GM21737 (cell line): ENCODE results near the gene TFAM.
"Not testable (repeated sequence)": the region's sequence is repeated elsewhere in the genome, so short reads cannot be mapped to it uniquely, and the experiment has no call there.

Experiments
- ATAC-seq: cut with Tn5 transposase; IDR thresholded peaks from one replicate; pipeline ENCODE4 v1.9.1; 2021; ENCODE audit warnings: mild to moderate bottlenecking, moderate library complexity; ENCODE audit not compliant: unreplicated experiment

TFAM gene

GRCh38 chr10:58372607-58373441 is 12.4 kb upstream of the TFAM start:
- no peak for ATAC-seq

DNA sequence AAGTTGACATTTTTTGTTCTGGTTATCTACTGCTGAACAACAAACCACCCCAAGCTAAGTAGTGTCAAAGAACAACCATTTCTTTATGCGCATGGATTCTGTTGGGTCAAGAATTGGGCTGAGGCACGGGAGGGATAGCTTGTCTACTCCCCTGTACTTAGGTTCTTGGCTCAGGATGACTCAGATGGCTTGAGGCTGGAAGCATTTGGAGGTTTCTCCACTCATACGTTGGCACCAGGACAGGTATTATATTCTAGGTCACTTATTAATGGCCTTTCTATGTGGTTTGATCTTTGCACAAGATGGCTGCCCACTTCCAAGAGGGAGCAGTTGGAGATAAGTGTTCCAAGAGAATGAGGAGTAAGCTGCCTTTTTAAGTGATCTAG is 11.8 kb upstream of the TFAM start:
- no peak for ATAC-seq

- ATAC-seq, result no peak
Measured at GRCh38 chr10:58382489-58382995, 2.7 kb upstream of the TFAM start.

GRCh38 chr10:58384095-58384494 is 1.1 kb upstream of the TFAM start:
- ATAC-seq, result peak; percentile 45

GRCh38 chr10:58384544-58384998 is 639 bp upstream of the TFAM start:
- no peak for ATAC-seq

DNA sequence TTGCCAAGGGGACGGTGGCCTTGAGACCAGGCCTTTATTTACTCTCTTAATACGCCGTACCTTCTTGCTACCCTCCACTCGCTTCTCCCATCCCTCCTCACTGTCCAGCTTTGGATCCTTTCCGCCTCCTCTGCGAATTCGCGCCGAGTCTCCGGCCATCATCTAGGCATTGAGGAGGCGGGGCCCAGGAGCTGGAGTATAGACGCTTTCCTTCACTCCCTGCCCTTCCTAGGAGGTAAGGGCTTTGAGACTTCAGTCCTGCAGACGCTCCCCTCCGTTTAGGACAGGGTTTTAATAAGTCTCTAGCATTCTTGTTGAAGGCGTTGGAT is 538 bp downstream of the TFAM start:
- no peak for ATAC-seq

DNA sequence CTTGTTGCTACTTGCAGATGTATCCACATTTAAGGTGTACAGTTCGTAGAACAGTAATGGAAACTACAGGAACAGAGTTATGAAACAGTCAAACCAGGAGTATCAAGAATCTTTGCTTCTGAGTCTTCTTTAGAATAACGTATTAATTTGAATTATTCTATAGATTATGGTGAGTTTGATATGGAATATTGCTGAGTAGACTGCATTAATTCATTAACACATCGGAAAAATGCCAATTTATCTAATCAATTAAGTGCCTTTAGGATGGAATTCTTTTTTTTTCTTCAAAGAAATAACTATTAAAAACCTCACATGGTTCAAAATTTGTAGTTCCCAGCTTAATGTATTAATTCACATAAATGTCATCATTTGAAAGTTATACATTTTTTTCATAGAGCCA is 3.8 kb downstream of the TFAM start:
- ATAC-seq, result no peak

- no peak for ATAC-seq
Measured at GRCh38 chr10:58393317-58393716, 8.1 kb downstream of the TFAM start.

DNA sequence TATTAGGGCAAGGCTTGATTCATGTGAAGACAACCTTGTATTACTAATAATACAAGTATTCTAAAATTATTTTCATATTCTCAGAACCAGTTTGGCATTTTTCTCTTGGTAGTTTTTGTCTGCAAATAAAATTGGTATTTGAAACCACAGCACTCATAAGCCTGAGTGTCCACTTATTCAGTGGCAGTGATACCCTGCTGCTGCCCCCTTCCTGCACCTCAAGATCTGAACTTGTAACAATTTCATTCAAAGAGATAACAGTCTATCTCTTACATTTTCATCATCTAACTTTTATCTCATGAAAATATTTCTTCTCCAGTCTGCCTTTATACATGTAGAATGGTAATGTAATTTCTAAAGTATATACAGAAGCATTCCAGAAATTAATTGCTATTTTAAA is 9.3 kb downstream of the TFAM start:
- ATAC-seq, result no peak

DNA sequence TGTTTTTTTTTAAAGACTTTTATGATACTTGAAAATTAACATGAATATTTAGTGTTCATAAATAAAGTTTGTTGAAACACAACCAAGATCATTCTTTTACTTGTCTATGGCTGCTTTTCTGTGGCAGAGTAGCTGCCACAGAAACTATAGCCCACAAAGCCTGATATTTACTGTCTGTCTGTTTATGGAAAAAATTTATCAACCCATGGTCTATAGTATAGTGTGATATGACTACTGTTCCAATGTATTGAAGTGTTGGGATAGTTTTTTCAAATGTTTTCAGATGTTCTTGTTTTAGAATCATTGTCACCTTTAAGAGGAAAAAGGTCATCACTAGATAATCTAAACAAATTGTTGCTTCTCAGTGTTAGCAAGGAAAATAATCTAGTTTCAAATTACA is 10.8 kb downstream of the TFAM start:
- no peak for ATAC-seq

DNA sequence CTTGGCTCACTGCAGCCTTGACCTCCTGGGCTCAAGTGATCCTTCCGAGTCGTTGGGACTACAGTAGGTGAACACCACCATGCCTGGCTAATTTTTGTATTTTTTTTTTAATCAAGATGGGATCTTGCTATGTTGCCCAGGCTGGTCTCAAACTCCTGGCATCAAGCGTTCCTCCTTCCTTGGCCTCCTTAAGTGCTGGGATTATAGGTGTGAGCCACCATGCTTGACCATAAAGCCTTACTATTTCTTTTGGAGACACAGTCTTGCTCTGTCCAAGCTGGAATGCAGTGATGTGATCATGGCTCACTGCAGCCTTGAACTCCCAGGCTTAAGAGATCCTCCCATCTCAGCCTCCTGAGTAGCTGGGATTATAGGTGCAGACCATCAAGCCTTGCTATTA is 12.6 kb downstream of the TFAM start:
- no peak for ATAC-seq

DNA sequence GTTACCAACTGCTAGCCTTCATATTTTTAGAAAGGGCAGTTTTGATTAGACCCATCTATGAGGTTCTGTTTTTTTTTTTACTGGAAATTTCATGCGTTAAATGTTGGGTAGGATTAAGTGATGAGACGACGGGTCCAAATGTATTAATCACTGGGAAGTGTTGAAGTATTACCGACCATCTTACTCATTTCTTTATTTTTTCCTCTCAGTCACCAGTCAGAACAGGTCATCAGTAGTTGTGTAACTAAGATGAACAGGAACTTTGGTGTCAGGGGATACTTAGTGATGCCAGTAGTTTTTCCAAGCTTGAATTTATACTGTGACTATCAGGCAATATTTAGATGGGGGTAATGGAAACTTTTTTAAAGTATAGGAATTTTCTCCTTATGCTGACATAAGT is 14.2 kb downstream of the TFAM start:
- no peak for ATAC-seq

GRCh38 chr10:58400609-58401008 is 15.4 kb downstream of the TFAM start:
- ATAC-seq, result no peak

DNA sequence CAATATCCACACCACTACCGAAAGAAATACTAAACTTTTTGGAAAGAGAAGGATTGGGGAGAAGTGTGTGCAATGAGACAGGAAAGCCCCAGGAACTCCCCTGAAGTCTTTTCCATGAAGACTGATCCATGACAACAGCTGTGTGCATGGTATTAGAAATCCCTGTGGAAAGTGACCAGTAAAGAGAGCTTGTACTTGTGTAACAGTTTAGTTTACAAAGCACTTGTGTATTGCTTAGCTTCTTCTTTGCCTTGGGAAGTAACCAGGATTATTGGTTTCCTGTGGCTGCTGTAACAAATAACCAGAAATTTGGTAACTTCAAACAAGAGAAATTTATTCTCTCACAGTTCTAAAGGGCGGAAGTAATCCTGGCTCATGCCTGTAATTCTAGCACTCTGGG is 18.8 kb downstream of the TFAM start:
- ATAC-seq, result no peak

- ATAC-seq, result no peak
Measured at GRCh38 chr10:58409956-58410610, 24.9 kb downstream of the TFAM start.

GRCh38 chr10:58412502-58412961 is 27.3 kb downstream of the TFAM start:
- no peak for ATAC-seq

GRCh38 chr10:58414270-58415041 is 29.2 kb downstream of the TFAM start:
- no peak for ATAC-seq

DNA sequence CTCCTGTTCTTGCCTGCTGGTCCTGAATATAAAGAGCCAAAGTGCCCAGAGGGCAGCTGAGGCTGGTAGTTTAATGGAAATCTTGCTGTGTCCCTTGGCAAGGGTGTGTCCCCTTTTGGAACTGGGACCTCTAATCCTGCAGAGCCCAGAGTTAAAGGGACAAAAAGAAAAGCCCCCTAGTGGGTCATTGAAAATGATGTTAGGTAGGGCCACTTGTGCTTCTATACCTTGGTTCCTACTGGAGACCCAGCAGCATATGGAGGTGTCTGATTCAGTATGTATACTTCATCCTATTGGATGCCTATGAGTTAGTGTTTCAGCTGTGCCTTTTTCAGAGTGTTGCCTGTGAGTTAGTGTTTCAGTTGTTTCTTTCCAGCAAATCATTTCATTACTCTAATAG is 30.5 kb downstream of the TFAM start:
- no peak for ATAC-seq

- not testable (repeated sequence) for ATAC-seq
Measured at GRCh38 chr10:58417902-58418301, 32.7 kb downstream of the TFAM start.

- no peak for ATAC-seq
Measured at GRCh38 chr10:58424176-58424575, 39.0 kb downstream of the TFAM start.

GRCh38 chr10:58428436-58428835 is 43.2 kb downstream of the TFAM start:
- ATAC-seq, result not testable (repeated sequence)
